ENCODE data around the gene ENOX1. TPM values are rescaled to one million over a fixed set of nuclear protein-coding genes. Genes with fewer than 3 reads are reported as not detected.

The ENOX1 gene
- polyA plus RNA-seq, 3 donors: 0.04 TPM; not detected in 2

- H3K9me3 ChIP-seq (replicated peaks in 1 of 2; ENCODE audit: control insufficient read depth in 1 of 2, insufficient read depth in 1 of 2, low read length in 2 of 2): no peaks in the 10 kb centered on the region
- no peak overlapping the region for H2AFZ ChIP-seq (ENCODE audit: insufficient read depth, low read depth, low read length, poor library complexity, severe bottlenecking)
- Mint-ChIP-seq H3K27me3 (ENCODE audit: low read depth in 3 of 3) (peaks cover 0 to 2% (median under 1%) of the 10 kb centered on the region in 3 donors), H3K36me3 (no peaks in the 10 kb centered on the region), H3K4me3 (no peak overlapping the region), H3K27ac (no peak overlapping the region), H3K4me1 (no peaks in the 10 kb centered on the region), H3K9me3 (no peaks in the 10 kb centered on the region)
- no peak for DNase-seq
- H3K4me1 ChIP-seq (ENCODE audit: control insufficient read depth in 1 of 2, insufficient read depth in 2 of 2, low read length in 2 of 2): no peaks in the 10 kb centered on the region
- H3K27me3 ChIP-seq (ENCODE audit: control insufficient read depth in 2 of 2, insufficient read depth in 2 of 2, low read length in 2 of 2): no peaks in the 10 kb centered on the region
- H4K20me1 ChIP-seq (ENCODE audit: insufficient read depth, low read length): no peaks in the 10 kb centered on the region
- H3K27ac ChIP-seq (ENCODE audit: low read depth in 1 of 2, low read length in 2 of 2): no peak overlapping the region
- TF ChIP-seq CTCF (IDR thresholded peaks at IDR 0.05): no peak
- no peak overlapping the region for H3K4me2 ChIP-seq (replicated peaks; ENCODE audit: extremely low read depth, low read length, poor library complexity, severe bottlenecking)
- no peaks in the 10 kb centered on the region for H3K36me3 ChIP-seq (replicated peaks in 1 of 2; ENCODE audit: control insufficient read depth in 1 of 2, insufficient read depth in 2 of 2, low read length in 2 of 2)
- no peaks in the 10 kb centered on the region for H3K79me2 ChIP-seq (ENCODE audit: insufficient read depth, low read length)
- no peak overlapping the region for H3K9ac ChIP-seq (ENCODE audit: insufficient read depth, low read length, poor library complexity, severe bottlenecking)
- WGBS (ENCODE audit: insufficient coverage): 96% methylated on average over 2 of the region's 2 CpGs
- intact Hi-C loops (cut with micrococcal nuclease): no loop called here
- H3K4me3 ChIP-seq (replicated peaks in 1 of 3; ENCODE audit: low read depth in 2 of 3, low read length in 3 of 3): no peak overlapping the region
These were observed 493.8 kb downstream of the ENOX1 start for GRCh38 chr13:43293008-43293407.

- WGBS (ENCODE audit: insufficient coverage): 100% methylated on average over 2 of the region's 5 CpGs
- Histone ChIP-seq H3K27ac (ENCODE audit: low read depth in 1 of 2, low read length in 2 of 2) (no peak overlapping the region), H3K27me3 (ENCODE audit: control insufficient read depth in 2 of 2, insufficient read depth in 2 of 2, low read length in 2 of 2) (no peaks in the 10 kb centered on the region), H3K79me2 (ENCODE audit: insufficient read depth, low read length) (no peaks in the 10 kb centered on the region), H3K9ac (ENCODE audit: insufficient read depth, low read length, poor library complexity, severe bottlenecking) (no peak overlapping the region), H3K4me1 (ENCODE audit: control insufficient read depth in 1 of 2, insufficient read depth in 2 of 2, low read length in 2 of 2) (no peaks in the 10 kb centered on the region), H3K36me3 (replicated peaks in 1 of 2; ENCODE audit: control insufficient read depth in 1 of 2, insufficient read depth in 2 of 2, low read length in 2 of 2) (no peaks in the 10 kb centered on the region), H2AFZ (ENCODE audit: insufficient read depth, low read depth, low read length, poor library complexity, severe bottlenecking) (no peak overlapping the region), H3K9me3 (replicated peaks in 1 of 2; ENCODE audit: control insufficient read depth in 1 of 2, insufficient read depth in 1 of 2, low read length in 2 of 2) (no peaks in the 10 kb centered on the region), H3K4me3 (replicated peaks in 1 of 3; ENCODE audit: low read depth in 2 of 3, low read length in 3 of 3) (no peak overlapping the region), H3K4me2 (replicated peaks; ENCODE audit: extremely low read depth, low read length, poor library complexity, severe bottlenecking) (no peak overlapping the region), H4K20me1 (ENCODE audit: insufficient read depth, low read length) (no peaks in the 10 kb centered on the region)
- no peak overlapping the region for H3K4me3 Mint-ChIP-seq
- intact Hi-C loops (cut with micrococcal nuclease): no loop called here
- no peak for TF ChIP-seq CTCF (IDR thresholded peaks at IDR 0.05)
- H3K27me3 Mint-ChIP-seq (ENCODE audit: low read depth in 3 of 3): peaks cover 0 to 2% (median 0%) of the 10 kb centered on the region in 3 donors
- H3K27ac Mint-ChIP-seq: no peak overlapping the region
- no peak for DNase-seq
- H3K9me3 Mint-ChIP-seq: no peaks in the 10 kb centered on the region
- no peaks in the 10 kb centered on the region for H3K36me3 Mint-ChIP-seq
- no peaks in the 10 kb centered on the region for H3K4me1 Mint-ChIP-seq
These were observed 495.3 kb downstream of the ENOX1 start for GRCh38 chr13:43291287-43292060.
